ENCODE results near the gene TAF5L.
"Not testable (repeated sequence)": the region's sequence is repeated elsewhere in the genome, so short reads cannot be mapped to it uniquely, and the experiment has no call there.

TAF5L gene

GRCh38 chr1:229607370-229607769 is 18.6 kb downstream of the TAF5L start:
- Histone ChIP-seq H3K36me3 (ENCODE audit: control insufficient read depth, insufficient read depth, low read length) (peaks cover 84% of the 10 kb centered on the region), H3K4me3 (ENCODE audit: low read depth, low read length) (no peak overlapping the region), H3K9me3 (ENCODE audit: control insufficient read depth, insufficient read depth, low read length) (no peaks in the 10 kb centered on the region), H3K4me1 (ENCODE audit: control insufficient read depth, insufficient read depth, low read length) (peaks cover 9% of the 10 kb centered on the region), H3K9ac (ENCODE audit: low read depth, low read length) (no peak overlapping the region), H3K27ac (ENCODE audit: low read depth, low read length) (peak overlapping the region; percentile 44), H3K27me3 (ENCODE audit: control insufficient read depth, insufficient read depth, low read length) (no peaks in the 10 kb centered on the region)

- Histone ChIP-seq H3K27ac (ENCODE audit: low read depth, low read length) (no peak overlapping the region), H3K4me1 (ENCODE audit: control insufficient read depth, insufficient read depth, low read length) (peaks cover 9% of the 10 kb centered on the region), H3K9me3 (ENCODE audit: control insufficient read depth, insufficient read depth, low read length) (no peaks in the 10 kb centered on the region), H3K4me3 (ENCODE audit: low read depth, low read length) (no peak overlapping the region), H3K36me3 (ENCODE audit: control insufficient read depth, insufficient read depth, low read length) (peaks cover 78% of the 10 kb centered on the region), H3K27me3 (ENCODE audit: control insufficient read depth, insufficient read depth, low read length) (no peaks in the 10 kb centered on the region), H3K9ac (ENCODE audit: low read depth, low read length) (no peak overlapping the region)
Measured at GRCh38 chr1:229603371-229604005, 22.4 kb downstream of the TAF5L start.

GRCh38 chr1:229600229-229600628 is 25.7 kb downstream of the TAF5L start:
- Histone ChIP-seq H3K9me3 (ENCODE audit: control insufficient read depth, insufficient read depth, low read length) (no peaks in the 10 kb centered on the region), H3K4me1 (ENCODE audit: control insufficient read depth, insufficient read depth, low read length) (no peaks in the 10 kb centered on the region), H3K36me3 (ENCODE audit: control insufficient read depth, insufficient read depth, low read length) (peaks cover 45% of the 10 kb centered on the region), H3K27me3 (ENCODE audit: control insufficient read depth, insufficient read depth, low read length) (no peaks in the 10 kb centered on the region), H3K9ac (ENCODE audit: low read depth, low read length) (no peak overlapping the region), H3K27ac (ENCODE audit: low read depth, low read length) (no peak overlapping the region), H3K4me3 (ENCODE audit: low read depth, low read length) (no peak overlapping the region)

- Histone ChIP-seq H3K4me3 (ENCODE audit: low read depth, low read length) (no peak overlapping the region), H3K36me3 (ENCODE audit: control insufficient read depth, insufficient read depth, low read length) (peaks cover 50% of the 10 kb centered on the region)
Measured at GRCh38 chr1:229599218-229599954, 26.5 kb downstream of the TAF5L start.

GRCh38 chr1:229597877-229598276 is 28.0 kb downstream of the TAF5L start:
- Histone ChIP-seq H3K36me3 (ENCODE audit: control insufficient read depth, insufficient read depth, low read length) (peaks cover 54% of the 10 kb centered on the region), H3K4me3 (ENCODE audit: low read depth, low read length) (no peak overlapping the region), H3K9me3 (ENCODE audit: control insufficient read depth, insufficient read depth, low read length) (no peaks in the 10 kb centered on the region), H3K27ac (ENCODE audit: low read depth, low read length) (no peak overlapping the region), H3K9ac (ENCODE audit: low read depth, low read length) (no peak overlapping the region), H3K4me1 (ENCODE audit: control insufficient read depth, insufficient read depth, low read length) (no peaks in the 10 kb centered on the region), H3K27me3 (ENCODE audit: control insufficient read depth, insufficient read depth, low read length) (no peaks in the 10 kb centered on the region)

More at GRCh38 chr1:229599218-229599954, 26.5 kb downstream of the TAF5L start:
- H3K27ac ChIP-seq (ENCODE audit: low read depth, low read length) = no peak overlapping the region
- H3K4me1 ChIP-seq (ENCODE audit: control insufficient read depth, insufficient read depth, low read length) = no peaks in the 10 kb centered on the region
- no peaks in the 10 kb centered on the region for H3K27me3 ChIP-seq (ENCODE audit: control insufficient read depth, insufficient read depth, low read length)
- H3K9me3 ChIP-seq (ENCODE audit: control insufficient read depth, insufficient read depth, low read length) = no peaks in the 10 kb centered on the region
- no peak overlapping the region for H3K9ac ChIP-seq (ENCODE audit: low read depth, low read length)

- Histone ChIP-seq H3K4me3 (ENCODE audit: low read depth, low read length) (no peak overlapping the region), H3K9ac (ENCODE audit: low read depth, low read length) (no peak overlapping the region), H3K36me3 (ENCODE audit: control insufficient read depth, insufficient read depth, low read length) (peaks cover 50% of the 10 kb centered on the region), H3K27ac (ENCODE audit: low read depth, low read length) (no peak overlapping the region), H3K27me3 (ENCODE audit: control insufficient read depth, insufficient read depth, low read length) (no peaks in the 10 kb centered on the region), H3K4me1 (ENCODE audit: control insufficient read depth, insufficient read depth, low read length) (no peaks in the 10 kb centered on the region), H3K9me3 (ENCODE audit: control insufficient read depth, insufficient read depth, low read length) (no peaks in the 10 kb centered on the region)
Measured at GRCh38 chr1:229596925-229597699, 28.8 kb downstream of the TAF5L start.

GRCh38 chr1:229595876-229596275 is 30.0 kb downstream of the TAF5L start:
- H3K27ac ChIP-seq (ENCODE audit: low read depth, low read length) = not testable (repeated sequence)
- H3K36me3 ChIP-seq (ENCODE audit: control insufficient read depth, insufficient read depth, low read length) = peaks cover 39% of the 10 kb centered on the region

GRCh38 chr1:229594227-229595008 is 31.5 kb downstream of the TAF5L start:
- no peak overlapping the region for H3K9ac ChIP-seq (ENCODE audit: low read depth, low read length)

More at GRCh38 chr1:229595876-229596275, 30.0 kb downstream of the TAF5L start:
- H3K27me3 ChIP-seq (ENCODE audit: control insufficient read depth, insufficient read depth, low read length); H3K4me3 ChIP-seq (ENCODE audit: low read depth, low read length); H3K9ac ChIP-seq (ENCODE audit: low read depth, low read length); H3K9me3 ChIP-seq (ENCODE audit: control insufficient read depth, insufficient read depth, low read length); H3K4me1 ChIP-seq (ENCODE audit: control insufficient read depth, insufficient read depth, low read length): not testable (repeated sequence)

GRCh38 chr1:229593800-229594199 is 32.1 kb downstream of the TAF5L start:
- Histone ChIP-seq H3K27ac (ENCODE audit: low read depth, low read length) (no peak overlapping the region), H3K9ac (ENCODE audit: low read depth, low read length) (no peak overlapping the region), H3K4me3 (ENCODE audit: low read depth, low read length) (no peak overlapping the region), H3K9me3 (ENCODE audit: control insufficient read depth, insufficient read depth, low read length) (no peaks in the 10 kb centered on the region), H3K27me3 (ENCODE audit: control insufficient read depth, insufficient read depth, low read length) (no peaks in the 10 kb centered on the region), H3K4me1 (ENCODE audit: control insufficient read depth, insufficient read depth, low read length) (no peaks in the 10 kb centered on the region), H3K36me3 (ENCODE audit: control insufficient read depth, insufficient read depth, low read length) (peaks cover 23% of the 10 kb centered on the region)

More at GRCh38 chr1:229594227-229595008, 31.5 kb downstream of the TAF5L start:
- Histone ChIP-seq H3K36me3 (ENCODE audit: control insufficient read depth, insufficient read depth, low read length) (peaks cover 27% of the 10 kb centered on the region), H3K27ac (ENCODE audit: low read depth, low read length) (no peak overlapping the region), H3K9me3 (ENCODE audit: control insufficient read depth, insufficient read depth, low read length) (no peaks in the 10 kb centered on the region), H3K4me3 (ENCODE audit: low read depth, low read length) (no peak overlapping the region), H3K4me1 (ENCODE audit: control insufficient read depth, insufficient read depth, low read length) (no peaks in the 10 kb centered on the region), H3K27me3 (ENCODE audit: control insufficient read depth, insufficient read depth, low read length) (no peaks in the 10 kb centered on the region)

- Histone ChIP-seq H3K27me3 (ENCODE audit: control insufficient read depth, insufficient read depth, low read length) (no peaks in the 10 kb centered on the region), H3K4me1 (ENCODE audit: control insufficient read depth, insufficient read depth, low read length) (no peaks in the 10 kb centered on the region), H3K27ac (ENCODE audit: low read depth, low read length) (no peak overlapping the region), H3K36me3 (ENCODE audit: control insufficient read depth, insufficient read depth, low read length) (peaks cover 23% of the 10 kb centered on the region), H3K9ac (ENCODE audit: low read depth, low read length) (no peak overlapping the region), H3K9me3 (ENCODE audit: control insufficient read depth, insufficient read depth, low read length) (no peaks in the 10 kb centered on the region), H3K4me3 (ENCODE audit: low read depth, low read length) (no peak overlapping the region)
Measured at GRCh38 chr1:229590119-229590518, 35.8 kb downstream of the TAF5L start.
